HG02938 (cell line): ENCODE measurements around the gene NUP93.

Source experiments
- ATAC-seq: cut with Tn5 transposase; IDR thresholded peaks from one replicate; pipeline ENCODE4 v1.9.1; 2021; ENCODE audit warnings: mild to moderate bottlenecking, moderate library complexity; ENCODE audit not compliant: unreplicated experiment

The NUP93 gene

DNA sequence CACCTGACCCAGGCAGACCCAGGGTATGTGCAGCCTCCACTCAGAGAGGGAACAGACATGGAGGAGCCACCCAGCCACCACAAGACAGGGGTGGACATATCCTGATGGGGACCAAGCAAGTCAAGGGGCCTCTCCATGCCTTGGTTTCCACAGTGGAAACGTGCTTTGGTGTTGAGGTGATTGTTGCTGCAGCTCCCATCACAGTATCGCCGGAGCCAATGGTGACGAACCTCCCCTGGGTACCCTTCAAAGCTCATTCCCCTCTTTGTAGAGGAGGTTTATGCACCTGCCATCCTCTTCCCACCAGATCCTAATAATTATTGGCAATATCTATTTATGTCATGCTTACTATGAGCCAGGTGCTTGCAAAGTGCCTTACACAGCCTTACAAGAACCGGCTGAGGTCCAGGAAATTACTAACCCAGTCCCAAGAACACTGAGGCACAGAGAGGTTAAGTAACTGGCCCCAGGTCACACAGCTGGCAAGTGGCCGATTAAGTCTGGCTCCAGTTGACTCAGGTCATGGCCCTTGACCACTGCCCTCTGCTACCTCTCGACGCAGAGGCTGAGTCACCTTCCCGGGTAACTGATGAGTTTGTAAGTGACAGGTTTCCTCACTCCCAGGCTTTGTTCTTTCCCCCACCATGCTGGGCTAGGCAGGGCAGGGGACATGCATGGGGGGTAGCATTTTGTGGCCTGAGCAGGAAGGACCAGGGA is 155.7 kb downstream of the NUP93 start:
- ATAC-seq, result no peak

DNA sequence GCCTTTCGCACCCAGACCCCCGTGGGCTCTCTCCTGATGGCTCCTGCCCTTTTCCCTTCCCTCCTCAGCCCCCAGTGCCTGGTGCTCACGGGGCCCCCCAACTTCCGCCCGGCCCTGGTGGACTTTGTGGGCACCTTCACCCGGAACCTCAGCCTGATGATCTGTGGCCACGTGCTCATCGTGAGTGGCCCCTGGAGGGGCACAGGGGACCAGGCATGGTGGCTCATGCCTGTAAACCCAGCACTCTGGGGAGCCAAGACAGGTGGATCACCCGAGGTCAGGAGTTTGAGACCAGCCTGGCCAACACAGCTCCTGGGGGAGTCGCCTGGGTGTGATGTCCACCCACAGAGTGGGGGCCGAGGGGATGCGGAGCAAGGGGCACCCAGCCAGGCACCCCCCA is 156.4 kb downstream of the NUP93 start:
- ATAC-seq, result no peak

DNA sequence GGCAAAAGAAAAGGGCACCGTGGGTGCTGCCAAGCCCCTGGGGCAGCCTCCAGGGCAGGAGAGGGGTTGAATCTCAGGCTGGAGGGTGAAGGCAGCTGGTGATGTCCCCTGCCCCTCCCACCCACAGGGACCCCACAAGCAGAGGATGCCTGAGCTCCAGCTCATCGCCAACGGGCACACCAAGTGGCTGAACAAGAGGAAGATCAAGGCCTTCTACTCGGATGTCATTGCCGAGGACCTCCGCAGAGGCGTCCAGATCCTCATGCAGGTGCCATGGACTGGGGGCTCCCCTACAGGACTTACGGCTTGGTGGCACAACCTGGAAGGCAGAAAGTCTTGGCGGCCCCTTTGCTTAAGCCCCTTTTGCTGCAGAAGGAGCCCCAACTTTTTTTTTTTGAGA is 156.9 kb downstream of the NUP93 start:
- ATAC-seq, result no peak

DNA sequence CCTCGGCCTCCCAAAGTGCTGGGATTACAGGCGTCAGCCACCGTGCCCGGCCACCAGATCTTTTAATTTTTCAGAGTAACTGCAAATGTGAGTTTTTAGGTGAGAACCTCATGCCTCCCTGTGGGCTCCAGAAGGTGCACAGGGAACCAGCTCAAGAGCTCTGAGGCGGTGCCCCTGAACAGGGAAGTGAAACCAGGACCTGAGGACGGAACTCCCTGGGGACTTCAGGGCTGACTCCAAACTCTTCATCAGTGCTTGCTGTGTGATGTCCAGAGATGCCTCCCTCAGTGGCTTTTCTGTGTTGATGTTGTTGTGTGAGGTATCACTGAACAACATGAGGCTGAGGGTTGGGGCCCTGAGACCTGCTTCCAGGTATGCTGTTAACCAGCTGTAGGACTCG is 158.9 kb downstream of the NUP93 start:
- peak; percentile 64 for ATAC-seq

DNA sequence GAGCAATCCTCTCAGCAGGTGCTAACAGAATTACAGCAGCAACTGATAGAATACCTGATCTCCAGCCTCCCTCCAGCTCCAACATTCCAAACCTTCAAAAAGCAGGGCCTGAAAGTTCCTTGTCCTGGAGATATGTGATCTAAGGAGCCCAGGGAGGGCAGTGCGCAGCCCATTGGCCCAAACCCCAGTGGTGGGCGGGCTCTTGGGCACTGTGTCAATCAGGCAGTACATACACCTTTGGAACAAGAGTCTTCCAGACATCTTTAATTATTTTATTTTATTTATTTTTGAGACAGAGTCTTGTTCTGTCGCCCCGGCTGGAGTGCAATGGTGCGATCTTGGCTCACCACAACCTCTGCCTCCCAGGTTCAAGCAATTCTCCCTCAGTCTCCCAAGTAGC is 159.3 kb downstream of the NUP93 start:
- no peak for ATAC-seq

DNA sequence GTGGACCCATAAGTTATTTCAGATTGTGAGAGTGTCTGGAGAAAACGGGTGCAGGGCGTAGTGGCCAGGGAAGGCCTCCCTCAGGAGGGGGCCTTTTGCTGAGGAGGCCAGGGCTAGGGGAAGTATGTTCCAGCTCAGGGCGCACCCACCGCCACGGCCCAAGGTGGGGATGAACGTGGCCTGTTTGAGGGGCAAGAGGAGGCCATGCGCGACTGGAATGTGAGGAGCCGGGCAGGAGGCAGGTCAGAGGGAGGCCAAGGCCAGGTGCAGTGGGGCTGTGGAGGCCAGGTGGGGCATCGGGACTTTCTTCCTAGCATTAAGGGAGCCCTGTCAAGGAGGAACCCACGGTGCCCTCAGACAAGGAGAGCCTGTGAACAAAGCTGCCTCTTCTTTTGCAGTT is 161.8 kb downstream of the NUP93 start:
- no peak for ATAC-seq

DNA sequence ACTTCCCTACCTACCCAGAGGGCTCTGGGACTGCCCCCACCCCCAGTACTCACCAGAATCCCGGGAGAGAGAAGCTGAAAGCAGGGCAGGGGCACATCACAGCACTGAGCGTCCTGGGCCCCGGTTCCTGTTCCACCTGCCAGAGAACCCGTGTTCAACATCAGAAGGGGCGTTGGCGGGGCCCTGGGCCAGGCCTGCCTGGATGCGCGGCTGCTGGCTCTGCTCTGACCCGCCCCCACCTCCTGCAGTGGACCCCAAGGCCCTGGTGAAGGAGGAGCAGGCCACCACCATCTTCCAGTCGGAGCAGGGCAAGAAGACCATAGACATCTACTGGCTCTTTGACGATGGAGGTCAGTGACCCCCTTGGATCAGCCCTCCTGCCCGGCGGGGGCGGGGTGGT is 162.8 kb downstream of the NUP93 start:
- ATAC-seq, result no peak

DNA sequence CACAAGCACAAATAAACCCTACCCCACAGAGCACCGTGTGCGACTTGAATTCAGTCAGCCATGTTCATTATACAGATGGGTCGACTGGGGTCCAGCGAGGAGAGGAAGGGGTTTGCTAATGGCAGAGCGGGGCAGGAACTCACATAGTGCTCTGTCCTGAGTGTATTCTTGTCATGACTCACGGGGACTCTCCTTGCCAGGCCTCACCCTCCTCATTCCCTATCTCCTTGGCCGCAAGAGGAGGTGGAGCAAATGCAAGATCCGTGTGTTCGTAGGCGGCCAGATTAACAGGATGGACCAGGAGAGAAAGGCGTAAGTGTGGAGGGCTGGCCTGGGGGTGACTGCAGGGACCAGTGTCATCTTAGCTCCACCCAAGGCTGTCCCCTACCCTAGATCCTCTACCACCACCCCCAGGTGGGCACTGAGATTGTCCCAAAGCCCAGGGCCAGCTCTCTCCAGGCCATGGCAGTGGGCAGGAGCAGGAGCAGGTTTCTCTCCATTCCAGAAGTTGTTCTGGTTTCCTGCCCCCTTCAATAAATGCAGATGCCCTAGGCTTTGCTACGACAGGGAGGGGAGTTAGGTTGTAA is 164.5 kb downstream of the NUP93 start:
- no peak for ATAC-seq

DNA sequence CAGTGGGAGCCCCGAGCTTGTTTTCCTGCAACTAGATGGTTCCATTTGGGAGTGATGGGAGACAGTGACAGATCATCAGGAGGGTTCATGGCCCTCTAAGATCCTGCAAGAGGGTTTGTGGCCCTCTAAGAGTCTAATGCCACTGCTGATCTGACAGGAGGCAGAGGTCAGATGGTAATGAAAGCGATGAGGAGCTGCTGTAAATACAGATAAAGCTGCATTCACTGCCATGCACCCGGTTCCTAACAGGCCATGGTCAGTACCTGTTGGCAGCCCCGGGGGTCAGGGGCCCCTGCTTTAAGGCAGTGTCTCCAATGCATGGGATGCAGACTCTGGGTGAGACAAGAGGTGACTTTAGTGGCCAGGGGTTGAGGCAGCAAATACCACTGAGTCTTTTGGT is 165.9 kb downstream of the NUP93 start:
- no peak for ATAC-seq

DNA sequence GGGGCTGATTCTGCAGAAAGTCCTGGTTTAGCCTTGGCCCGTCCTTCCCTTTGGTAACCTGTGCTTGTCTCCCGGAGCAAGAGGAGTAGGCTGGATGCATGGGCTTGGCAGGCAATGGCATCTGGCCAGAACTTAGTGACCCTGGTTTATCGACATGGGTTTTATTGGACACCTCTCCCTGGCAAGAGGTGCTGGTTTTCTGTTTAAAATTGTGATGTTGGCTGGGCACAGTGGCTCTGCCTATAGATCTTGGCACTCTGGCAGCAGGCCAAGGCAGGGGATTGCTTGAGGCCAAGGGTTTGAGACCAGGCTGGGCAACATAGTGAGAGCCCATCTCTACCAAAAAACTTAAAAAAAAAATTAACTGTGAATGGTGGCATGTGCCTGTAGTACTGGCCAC is 166.3 kb downstream of the NUP93 start:
- ATAC-seq, result no peak

DNA sequence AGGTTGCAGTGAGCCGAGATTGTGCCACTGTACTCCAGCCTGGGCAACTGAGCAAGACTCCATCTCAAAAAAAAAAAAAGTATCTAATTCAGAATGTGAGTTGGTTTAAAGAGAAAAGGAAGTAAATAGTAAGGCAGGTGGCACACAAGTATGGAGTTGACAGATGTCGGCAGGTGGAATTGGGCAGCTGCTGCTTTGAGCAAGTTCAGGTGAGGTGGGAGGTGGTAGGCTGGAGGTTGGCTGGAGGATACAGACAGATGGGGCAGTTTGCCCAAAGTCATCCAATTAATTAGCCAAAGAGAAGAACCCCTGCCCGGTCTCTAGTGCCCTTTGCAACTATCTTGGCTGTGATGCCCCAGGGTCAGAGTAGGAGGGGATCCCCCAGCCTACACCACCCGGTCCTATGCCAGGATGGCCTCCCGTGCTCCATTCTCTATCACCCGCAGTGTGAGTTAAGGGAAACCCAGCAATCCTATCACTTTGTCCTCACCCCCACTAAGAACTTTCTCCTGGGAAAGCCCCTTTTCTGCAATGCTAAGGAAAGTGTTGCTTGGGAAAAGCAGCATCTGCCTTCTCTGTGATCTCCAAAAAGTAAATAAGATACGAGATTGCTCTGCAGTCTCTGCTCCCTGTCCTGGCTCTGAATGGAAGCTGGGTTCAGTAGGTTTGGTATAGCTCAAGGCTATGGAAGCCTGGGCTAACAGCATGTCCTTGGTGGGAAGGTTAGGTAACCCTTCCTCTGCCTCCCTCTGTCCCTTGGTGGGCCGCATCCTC is 167.3 kb downstream of the NUP93 start:
- ATAC-seq, result no peak

DNA sequence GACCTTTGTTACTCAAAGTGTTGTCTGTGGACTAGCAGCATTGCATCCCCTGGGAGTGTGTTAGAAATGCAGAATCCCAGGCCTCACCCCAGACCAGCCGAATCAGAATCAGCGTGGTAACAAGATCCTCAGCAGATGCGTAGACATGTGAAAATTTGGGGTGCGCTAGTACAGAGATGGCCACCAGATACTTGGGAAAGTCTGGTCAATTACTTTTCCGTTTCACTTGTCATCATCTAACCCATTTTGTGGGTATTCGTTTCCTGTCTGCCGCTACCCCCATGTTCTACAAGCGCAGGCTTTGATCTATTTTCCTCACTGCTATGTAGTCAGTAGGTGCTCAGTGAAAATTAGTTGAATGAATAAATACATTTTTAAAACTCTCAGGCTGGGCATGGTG is 168.9 kb downstream of the NUP93 start:
- ATAC-seq, result no peak
